ENCODE measurements around the gene FKBP9.
"Not testable (repeated sequence)": the region's sequence is repeated elsewhere in the genome, so short reads cannot be mapped to it uniquely, and the experiment has no call there.

The FKBP9 gene

DNA sequence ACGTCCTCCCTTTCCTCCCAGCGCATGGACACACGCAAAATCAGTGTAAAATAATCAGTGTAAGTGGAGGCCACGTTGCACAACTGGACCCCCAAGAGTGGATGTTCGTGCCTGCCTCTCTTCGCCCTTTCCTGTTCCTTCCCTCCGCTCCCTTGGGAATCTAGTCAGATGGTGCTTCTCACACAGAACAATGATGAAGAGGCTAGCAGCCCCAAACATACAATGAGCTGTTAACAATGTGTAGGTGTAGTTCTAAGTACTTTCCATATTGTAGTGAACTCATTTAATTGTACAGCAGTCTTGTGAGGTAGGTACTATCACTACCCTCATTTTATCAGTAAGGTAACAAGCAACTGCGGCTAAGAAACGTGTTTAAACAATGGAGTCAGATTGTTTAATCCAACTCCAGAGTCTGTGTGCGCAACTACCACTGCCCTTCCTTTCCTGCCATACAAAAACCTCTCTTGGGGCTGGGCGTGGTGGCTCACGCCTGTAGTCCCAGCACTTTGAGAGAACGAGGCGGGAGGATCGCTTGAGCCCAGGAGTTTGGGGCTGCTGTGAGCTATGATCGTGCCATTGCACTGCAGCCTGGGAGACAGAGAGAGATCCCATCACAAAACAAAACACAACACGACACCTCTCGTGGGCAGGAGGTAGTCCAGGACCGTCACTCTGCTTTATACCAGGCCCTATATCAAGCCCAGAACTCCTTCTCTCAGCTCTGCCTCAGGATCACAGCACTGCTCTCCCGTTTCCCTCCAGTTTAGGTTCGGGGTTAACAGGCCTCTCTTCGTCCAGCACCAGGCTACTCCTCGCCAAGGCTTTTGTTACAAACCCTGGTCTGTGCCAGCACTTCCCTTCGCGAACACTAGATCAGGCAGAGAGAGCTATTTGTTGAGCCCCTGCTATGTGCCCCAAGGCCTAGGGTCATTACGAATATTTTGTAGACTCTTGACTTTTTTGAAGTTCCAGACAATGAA is 1.1 kb downstream of the FKBP9 start:
- no peak for DNase-seq

DNA sequence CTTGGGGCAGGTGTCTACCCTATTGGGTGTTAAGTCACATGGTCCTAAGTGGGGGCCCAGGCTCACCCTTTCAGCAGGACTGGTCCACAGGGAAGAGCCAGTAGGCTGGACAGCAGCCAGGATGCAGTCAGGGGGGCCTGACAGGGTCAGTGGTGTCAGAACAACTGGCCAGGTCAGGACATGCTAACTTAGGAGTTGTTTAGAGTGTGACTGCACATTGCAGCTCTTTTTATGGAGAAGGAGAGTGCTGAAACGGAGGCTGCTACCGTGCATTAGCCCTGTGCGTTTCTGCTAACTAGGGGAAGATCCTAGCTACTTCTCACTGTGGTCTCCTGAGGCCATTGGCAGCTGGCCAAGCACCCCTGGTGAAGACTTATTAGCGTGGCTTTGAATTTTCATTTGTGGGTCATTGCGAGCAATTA is 6.7 kb downstream of the FKBP9 start:
- not testable (repeated sequence) for DNase-seq

DNA sequence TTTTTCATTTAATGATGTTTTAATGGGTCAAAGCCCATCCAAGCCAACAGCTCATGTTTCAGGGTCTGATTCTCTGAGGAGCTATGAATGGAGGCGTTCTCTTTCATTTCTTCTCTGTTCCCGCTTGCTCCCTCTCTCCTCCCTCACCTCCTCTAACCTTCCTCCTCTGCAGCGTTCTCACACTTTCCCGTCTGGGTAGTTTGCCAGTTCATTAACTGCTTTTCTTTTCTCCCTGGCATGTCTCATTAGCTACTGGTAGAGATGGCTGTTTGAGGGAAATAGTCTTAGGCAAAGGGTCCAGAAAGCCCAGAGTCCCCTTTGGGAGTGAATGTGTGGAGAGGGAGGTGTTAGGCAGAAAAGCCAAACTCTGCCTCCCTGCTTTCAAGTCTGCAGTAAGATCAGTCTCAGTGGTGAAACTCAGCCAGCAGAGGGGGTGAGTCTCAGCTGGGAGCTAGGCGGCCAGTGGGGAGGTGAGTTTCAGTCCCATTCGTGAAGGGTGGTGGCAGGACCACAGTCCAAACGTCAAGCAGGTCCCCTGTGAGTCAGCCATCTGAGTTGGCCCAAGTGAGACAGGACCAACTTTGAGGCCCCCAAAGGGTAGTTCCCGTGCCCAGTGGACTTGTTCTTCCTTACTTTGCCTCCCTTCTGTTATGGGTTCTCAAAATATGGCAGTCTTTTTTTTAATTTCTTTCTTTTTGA is 7.4 kb downstream of the FKBP9 start:
- DNase-seq: not testable (repeated sequence)

DNA sequence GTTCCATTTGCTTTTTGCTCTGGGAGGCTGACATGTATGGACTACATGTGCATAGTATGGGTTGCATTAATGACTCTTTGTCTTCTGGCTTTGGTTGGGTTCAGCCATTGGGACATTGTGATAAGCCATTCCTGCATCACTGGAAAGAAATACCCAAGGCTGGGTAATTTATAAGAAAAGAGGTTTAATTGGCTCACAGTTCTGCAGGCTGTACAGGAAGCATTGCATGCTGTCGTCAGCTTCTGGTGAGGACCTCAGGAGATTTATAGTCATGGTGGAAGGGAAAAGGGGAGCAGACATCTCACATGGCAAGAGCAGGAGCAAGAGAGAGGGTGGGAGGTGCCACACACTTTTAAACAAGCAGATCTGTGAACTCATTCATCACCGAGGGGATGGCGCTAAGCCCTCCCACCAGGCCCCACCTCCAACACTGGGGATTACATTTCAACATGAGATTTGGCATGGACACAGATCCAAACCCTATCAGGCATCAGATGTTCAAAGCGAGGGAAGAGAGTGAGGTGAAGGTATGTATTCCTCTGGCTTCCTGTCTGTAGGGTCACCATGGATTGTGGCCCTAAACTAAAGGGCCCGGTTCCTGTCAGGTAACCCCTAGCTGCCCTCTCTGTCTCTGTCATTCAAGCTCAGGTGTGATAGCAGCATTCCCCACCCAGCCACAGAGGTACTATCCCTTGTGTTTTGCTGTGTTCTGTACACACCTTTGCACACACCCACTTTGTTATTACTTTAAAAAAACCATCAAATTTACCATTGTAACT is 9.4 kb downstream of the FKBP9 start:
- DNase-seq: not testable (repeated sequence)

DNA sequence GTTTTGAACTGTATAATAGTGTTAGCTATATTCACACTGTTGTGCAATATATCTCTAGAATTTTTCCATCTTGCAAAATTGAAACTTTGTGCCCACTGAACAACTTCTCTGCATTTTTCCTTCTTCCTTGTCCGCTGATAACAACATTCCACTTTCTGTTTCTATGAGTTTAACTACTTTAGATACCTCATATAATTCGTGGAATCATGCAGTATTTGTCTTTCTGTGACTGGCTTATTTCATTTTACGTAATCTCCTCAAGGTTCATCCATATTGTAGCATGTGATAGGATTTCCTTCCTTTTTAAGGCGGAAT is 10.0 kb downstream of the FKBP9 start:
- DNase-seq: not testable (repeated sequence)

DNA sequence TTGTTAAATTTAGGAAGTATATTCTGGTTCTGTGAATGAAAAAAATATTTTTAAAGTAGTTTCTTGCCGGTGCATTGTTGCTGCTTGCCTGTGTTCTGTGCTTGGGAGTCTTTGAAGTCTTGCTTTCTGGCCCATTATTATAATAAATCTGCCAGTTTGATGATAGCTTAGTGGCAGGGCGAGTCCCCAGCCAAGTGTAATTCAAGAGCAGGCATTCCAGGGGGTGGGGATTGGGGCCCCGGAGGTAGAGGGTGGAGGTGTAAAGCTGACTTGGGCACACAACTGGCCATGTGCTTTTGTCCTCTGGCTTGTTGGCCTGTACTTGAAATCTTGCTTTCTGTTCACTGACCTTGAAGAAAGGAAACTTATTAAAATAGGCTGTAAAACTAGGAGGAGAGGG is 14.7 kb downstream of the FKBP9 start:
- not testable (repeated sequence) for DNase-seq

DNA sequence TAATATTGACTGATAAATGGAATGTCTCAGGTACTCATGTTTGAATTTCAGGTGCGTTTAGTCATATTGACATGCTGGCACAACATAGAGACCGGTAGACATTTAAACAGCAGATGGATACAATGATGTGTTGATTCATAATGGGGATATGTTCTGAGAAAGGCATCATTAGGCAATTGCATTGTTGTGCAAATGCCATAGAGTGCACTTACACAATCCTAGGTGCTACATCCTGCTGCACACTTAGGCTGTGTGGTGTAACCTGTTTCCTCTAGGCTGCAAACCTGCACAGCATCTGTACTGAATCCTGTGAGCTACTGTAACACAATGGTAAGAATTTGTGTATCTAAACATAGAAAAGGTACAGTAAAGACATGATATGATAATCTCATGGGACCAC is 19.9 kb downstream of the FKBP9 start:
- DNase-seq: not testable (repeated sequence)

DNA sequence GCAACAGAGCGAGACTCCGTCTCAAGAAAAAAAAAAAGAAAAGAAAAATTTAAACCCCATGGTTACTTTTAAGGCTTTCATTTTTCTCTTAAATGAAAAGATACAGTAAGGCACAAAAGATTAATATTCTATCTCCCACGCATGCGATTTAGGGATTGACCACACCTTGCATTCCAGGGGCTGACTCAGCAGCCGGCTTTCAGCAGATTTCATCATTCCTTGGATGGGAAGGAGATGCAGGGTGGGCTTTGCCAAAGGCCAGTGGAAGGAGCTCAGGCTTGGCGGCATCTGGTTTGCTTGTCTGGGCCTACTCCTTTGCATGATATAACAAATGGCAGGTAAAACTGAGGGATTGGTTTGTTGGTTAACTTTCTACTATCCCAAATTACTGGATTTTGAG is 22.0 kb downstream of the FKBP9 start:
- not testable (repeated sequence) for DNase-seq

DNA sequence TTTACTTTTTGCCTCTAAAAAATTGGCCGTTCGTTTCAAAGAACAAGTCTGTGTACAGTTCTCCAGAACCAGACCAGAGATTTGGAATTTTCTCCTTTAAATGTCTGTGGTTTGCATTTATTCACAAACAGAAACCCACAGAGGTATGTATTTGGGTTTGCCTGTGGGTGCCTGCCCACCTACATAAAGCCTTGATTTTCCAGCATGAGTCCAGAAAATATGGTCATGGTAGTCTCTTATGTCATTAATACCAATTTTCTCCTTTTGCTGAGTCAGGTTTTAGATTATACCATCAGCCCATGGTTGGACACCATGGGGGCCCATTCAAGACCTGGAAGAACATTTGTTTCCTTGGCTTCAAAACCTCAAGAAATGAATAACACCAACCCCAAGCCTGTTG is 22.7 kb downstream of the FKBP9 start:
- DNase-seq: not testable (repeated sequence)

DNA sequence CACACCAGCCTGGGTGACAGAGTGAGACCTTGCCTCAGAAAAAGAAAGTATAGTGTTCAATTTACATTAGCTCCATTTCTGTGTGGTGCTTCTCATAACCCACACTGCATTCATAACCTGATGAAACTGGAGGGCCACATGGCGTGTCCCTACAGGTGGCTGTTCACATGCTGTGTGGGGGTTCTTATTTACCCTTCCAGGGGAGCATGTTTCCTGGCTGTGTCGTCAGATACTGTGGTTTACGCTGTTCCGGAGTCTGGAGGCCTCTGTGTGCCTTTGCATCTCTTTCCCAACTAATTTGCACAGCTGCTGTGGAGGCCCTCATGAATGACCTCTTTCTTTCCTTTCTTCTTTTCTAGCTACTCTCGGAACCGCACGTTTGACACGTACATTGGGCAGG is 30.9 kb downstream of the FKBP9 start:
- not testable (repeated sequence) for DNase-seq

DNA sequence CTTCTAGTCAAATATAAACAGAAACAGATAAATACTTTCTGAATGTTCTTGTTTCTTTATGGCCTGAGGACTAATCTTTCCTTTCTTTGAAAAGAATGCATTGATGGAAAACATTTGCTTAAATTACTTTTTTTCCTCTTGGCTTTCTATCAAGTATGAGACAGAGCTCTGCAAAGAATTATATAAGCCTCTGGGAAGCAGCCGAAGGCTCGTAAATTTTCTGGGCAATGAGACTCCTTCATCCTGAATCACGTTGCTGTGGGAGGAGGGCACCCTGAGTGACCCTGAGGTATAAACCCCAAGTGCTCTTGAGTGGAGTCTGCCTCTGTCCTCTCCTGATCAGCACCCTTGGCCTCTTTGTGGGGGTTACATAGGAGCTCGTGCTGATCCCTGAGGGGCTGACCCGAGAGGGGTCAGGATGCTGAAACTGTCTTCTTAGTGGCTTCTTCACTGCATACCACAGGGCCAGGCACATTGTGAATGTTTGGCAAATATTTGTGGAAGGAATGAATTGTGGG is 33.9 kb downstream of the FKBP9 start:
- DNase-seq: not testable (repeated sequence)

DNA sequence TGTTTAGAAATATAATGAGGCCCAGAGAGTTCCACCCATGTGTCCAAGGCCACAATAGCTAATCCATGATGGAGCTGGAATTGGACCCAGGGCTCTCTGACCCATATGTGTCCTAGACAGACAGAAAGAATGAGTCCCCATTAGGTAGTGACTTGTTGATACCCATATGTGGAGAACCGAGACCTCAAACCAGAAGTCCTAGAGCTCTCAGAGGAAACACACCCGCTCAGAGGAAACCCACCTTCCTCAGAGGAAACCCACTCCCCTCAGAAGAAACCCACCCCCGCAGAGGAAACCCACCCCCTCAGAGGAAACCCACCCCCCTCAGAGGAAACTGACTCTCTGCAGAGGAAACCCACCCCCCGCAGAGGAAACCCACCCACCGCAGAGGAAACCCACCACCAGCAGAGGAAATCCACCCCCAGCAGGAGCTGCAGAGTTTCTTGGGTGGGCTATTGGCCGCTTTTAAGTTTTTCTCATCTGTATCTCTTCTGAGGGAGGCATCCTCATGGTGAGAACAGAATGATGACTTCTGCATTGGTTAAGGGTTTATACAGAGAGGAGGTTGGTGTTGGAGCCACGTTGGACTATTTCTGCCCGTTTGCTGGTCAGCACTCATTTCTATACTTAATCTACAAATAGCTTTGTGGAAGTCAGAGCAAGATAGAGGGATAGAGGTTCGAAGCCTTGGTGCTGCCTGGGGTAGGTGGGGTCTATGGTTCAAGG is 34.9 kb downstream of the FKBP9 start:
- DNase-seq: not testable (repeated sequence)

DNA sequence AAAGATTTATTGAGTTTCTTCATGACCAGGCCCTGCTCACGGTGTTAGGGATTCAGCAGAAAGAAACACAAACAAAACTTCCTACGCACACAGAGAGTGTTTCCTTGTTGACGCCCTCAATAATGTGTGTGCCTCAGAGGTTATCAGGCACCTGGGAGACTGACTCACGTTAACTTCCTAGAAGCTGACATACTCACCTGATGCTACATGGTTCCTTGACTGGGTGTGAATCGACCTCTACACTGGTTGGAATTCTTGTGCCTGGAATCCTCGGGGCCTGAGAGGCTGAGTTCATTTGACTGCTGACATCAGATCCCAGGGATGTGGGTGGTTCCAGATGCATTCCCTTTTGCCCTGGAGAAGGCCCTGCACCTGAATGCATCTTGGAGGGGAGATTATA is 35.5 kb downstream of the FKBP9 start:
- DNase-seq: not testable (repeated sequence)

DNA sequence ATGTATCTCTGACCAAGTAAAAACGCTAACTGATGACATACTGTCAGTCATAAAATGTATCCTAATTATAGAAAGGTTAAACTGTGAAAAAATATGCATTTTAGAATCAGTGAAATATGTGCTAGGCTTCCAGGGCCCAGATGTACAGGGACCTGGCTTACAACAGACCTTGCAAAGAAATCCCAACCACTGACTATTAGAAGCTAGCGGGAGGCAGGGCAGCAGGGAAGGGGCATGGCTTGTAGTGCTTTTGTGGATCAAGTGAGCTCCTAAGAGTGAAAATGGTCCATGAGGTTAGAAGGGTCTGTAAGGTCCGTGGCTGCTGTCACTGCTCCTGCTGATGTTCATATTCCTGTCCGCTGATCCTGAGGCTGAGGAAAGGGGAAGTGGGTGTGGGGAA is 40.7 kb downstream of the FKBP9 start:
- DNase-seq: not testable (repeated sequence)

DNA sequence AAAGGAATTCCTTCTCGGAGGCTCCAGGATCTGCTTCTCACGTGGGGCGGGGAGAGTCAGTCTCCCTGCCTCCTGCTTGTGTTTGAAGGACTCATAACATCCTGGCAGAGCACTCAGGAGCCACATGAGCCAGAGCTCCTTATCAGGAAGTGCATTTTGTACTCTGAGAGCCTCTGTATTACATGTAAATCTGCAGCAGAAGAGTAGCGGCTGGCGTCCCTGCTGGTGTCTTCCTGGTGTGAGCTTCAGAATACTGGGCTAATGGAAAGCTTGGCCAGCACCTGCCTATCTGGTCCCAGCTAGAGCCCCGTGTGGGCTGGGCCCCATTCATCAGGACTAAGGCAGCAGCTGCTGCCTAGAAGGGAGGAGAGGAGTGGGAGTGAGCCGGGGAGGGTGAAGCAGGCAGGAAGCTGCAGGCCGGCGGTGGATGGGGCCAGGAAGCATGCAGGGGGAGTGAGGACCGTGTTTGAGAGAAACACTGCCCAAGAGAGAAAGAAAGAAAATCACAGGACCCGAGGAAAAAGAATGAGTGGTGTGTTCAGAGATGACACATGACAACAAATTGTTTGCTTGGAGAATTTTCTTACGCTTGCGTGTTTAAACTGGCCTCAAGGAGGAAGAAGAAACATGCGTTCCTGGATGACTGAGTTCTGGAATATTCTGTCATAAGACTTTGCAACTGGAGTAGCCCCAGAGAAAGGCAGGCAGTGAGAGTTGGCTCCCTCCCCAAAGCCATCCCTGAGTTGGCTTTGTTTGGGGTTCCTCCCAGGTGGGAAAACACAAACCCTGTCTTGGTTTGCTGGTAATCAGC is 41.3 kb downstream of the FKBP9 start:
- DNase-seq: not testable (repeated sequence)

DNA sequence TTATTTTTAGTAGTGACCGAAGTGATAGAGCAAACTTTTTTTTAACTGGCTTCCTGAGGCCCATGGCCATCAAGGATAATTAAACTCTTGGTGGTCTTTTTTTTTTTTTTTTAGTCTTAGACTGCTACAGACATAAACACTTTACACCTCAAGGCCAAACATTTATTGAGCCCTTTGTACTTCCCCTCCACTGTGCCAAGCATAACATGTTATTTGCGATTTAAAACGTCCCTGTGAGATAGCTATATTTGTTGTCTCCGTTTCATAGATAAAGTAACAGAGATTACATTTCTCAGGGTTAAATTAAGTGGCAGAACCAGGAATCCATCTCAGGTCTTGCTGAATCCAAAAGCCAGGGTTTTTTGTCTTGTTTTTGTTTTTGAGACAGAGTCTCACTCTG is 42.1 kb downstream of the FKBP9 start:
- not testable (repeated sequence) for DNase-seq

DNA sequence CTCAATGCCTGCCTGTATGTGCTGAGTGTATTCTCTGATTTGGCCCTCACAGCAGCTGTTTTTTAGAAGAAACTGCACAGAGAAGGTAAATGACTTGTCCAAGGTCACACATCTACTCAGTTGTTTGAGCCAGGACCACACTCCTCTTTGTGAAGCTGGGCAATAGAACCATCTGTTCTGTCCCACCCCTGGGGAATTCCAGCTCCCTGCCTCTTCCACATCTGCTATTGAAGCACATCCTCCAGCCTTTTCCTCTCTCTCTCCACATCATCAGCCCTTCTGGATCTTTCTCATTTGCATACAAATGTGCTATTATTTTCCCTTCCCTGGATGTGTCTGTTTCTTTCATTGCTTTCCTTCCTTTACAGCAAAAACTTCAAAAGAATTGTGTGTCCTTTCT is 45.9 kb downstream of the FKBP9 start:
- not testable (repeated sequence) for DNase-seq

DNA sequence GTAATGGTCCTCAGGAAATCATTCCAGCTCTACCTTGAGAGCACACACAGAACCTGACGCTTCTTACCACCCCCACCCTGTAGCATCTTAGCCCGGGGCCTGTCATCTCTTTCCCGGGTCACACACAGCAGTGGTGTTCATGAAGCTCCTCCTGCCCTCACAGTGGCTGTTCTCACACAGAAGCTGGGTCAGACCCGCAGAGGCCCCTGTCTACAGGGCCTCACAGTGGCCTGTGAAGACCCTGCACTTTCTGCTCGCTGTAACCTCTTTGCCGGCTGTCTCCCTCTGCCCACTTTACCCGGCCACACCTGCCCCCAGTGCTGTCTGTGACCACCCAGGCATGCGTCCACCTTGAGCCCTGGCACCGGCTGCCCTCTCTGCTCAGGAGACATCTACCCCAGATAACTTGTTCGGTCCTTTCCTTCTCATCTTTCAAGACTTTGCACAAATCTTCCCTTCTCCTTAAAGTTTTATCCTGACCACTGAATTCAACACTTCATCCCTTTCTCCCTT is 46.9 kb downstream of the FKBP9 start:
- not testable (repeated sequence) for DNase-seq

DNA sequence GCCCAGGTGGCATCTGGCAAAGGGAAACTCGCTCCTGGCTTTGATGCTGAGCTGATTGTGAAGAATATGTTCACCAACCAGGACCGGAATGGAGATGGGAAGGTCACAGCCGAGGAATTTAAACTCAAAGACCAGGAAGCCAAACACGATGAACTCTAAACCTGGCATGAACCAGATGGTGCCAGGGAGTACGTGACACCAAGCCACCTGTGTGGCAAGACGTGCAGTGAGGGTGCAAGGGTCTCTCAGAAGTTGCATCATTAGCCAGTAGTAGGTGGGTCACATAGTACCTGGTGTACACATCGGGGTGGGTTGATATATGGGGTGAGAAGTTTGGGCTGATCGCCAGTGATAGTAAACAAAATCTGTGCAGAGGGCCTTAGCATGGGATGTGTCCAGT is 48.0 kb downstream of the FKBP9 start:
- DNase-seq: not testable (repeated sequence)

DNA sequence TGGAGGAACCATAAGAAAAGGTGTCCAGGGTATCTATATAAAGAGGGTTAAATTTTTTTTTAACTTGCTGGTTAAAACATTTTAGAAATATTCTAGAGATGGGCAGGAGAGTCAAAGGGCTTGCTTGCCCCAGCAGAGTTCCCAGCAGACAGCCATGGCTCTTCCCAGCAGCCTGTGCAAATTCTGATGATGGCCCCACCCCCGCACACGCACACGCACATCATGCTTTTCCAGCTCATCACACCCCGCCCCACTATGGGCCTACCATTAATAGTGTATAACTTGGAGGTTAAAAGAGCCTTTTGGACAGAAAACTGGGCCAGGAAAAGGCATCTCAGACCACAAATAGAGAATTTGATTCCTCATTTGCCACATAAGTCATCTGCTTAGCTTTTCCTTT is 48.5 kb downstream of the FKBP9 start:
- not testable (repeated sequence) for DNase-seq

DNA sequence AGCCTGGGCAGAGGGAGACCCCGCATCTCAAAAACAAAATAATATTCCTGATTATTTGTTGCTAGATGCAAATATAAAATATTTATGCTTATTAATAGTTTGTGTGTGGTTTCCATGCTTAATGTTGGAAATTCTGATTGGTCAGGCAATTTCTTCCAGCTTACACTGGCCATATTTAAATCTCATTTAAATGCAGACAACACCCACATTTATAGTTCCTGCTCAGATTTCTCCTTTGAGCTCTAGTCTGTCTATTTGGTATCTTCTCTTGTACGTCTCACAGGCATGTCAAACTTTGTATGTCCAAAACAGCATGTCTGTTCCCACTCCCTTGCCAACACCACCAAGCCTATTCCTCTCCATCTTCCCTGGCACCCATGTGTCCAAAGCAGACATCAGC is 52.5 kb downstream of the FKBP9 start:
- DNase-seq: no peak
